HG03103 (cell line): ENCODE data around the gene HMBS.
A peak's percentile ranks its signal among the peaks of the same experiment; 100 is the strongest.
"Not testable (repeated sequence)": the region's sequence is repeated elsewhere in the genome, so short reads cannot be mapped to it uniquely, and the experiment has no call there.

ENCODE experiments used
- ATAC-seq: cut with Tn5 transposase; IDR thresholded peaks from one replicate; pipeline ENCODE4 v1.9.1; 2021; ENCODE audit warnings: low read depth; ENCODE audit not compliant: unreplicated experiment

HMBS gene

GRCh38 chr11:119117004-119117706, 32.5 kb downstream of the HMBS start:
- ATAC-seq: no peak

GRCh38 chr11:119118227-119118626, 33.5 kb downstream of the HMBS start:
- ATAC-seq: no peak

GRCh38 chr11:119118946-119119345, 34.3 kb downstream of the HMBS start:
- no peak for ATAC-seq

- no peak for ATAC-seq
Measured at GRCh38 chr11:119120639-119121007, 35.9 kb downstream of the HMBS start.

GRCh38 chr11:119121008-119121810, 36.5 kb downstream of the HMBS start, which contains the start of gene HINFP:
TSS of gene HINFP (plus strand) at chr11:119121580. CDS start at chr11:119126945, 5,365 bp downstream.
- ATAC-seq: peak; percentile 94

- ATAC-seq: no peak
Measured at GRCh38 chr11:119121811-119122124, 37.1 kb downstream of the HMBS start.

GRCh38 chr11:119125821-119126220, 41.1 kb downstream of the HMBS start:
- no peak for ATAC-seq

- no peak for ATAC-seq
Measured at GRCh38 chr11:119126675-119127268, 42.1 kb downstream of the HMBS start.

- ATAC-seq: no peak
Measured at GRCh38 chr11:119130662-119131061, 46.0 kb downstream of the HMBS start.

- ATAC-seq: no peak
Measured at GRCh38 chr11:119134389-119134978, 49.8 kb downstream of the HMBS start.

- not testable (repeated sequence) for ATAC-seq
Measured at GRCh38 chr11:119139276-119139675, 54.6 kb downstream of the HMBS start.
